ENCODE measurements around the gene CFAP92.
"Not testable (repeated sequence)": the region's sequence is repeated elsewhere in the genome, so short reads cannot be mapped to it uniquely, and the experiment has no call there.

Gene CFAP92

DNA sequence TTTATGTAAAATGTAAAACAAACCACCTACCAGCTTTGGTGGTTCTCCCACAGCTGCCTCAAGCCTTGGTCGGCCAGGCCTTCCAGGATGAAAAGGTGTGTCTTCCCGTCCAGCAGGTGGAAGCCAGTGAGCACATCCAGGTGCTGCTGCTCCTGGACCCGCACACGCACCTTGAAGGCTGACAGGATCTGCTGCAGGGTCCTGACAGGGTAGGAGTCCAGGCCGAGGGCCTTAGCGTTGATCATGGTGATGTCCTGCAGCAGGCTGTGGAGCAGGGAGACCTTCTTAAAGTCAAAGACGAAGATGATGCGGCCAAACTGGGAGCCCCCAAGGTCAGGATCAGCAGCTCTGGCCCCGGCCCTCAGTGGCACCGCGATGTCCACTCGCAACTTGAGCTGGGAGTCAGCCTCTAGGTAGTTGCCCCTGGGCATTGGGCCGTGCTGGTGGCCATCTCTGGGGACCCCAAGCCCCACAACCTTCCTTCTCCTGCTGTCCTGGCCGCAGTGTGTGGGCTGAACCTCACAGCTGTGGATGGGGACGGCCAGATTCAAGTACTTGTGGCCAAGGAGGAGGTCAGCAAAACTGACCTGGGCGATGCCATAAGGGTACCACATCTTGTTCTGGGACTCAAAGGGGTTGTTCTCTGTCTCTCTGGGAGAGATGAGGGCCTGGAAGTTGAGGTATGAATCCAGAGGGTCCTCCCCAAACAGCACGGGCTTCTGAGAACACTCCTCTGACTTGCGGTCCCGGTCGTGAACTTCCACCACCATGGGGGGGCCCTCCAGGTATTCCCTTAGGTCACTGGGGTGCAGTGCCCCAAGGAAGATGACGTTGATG, 48.6 kb downstream of the CFAP92 start:
- in situ Hi-C loops (cut with MboI; ENCODE audit: low sequenced_read_pairs), result no loop called here

DNA sequence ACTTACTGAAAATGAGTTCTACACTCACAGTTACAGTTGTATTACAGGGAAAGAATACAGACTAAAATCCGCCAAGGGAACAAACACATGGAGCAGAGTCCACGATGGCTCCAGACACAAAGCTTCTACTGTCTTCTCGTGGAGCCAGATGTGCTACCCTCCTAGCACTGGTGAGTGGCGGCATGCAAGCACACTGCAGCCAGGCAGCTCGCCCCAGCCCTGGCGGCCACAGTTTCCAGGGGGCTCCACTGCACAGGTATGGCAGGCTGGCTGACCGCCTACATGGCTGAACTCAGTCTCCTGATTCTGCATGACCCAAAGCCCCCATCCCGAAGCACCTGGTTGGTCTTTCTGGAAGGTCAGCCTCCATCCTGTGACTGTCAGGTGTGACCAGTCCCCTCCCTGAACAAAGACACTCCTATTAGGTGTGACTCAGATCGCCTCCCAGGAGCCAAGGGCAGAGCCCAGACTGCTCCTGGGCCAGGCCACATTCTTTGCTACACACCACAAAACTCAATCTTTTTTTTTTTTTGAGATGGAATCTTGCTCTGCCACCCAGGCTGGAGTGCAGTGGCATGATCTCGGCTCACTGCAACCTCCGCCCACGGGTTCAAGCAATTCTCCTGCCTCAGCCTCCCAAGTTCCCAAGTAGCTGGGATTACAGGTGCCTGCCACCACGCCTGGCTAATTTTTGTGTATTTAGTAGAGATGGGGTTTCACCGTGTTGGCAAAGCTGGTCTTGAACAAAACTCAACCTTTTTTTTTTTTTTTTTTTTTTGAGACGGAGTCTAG, 51.5 kb downstream of the CFAP92 start:
- in situ Hi-C loops (cut with MboI; ENCODE audit: low sequenced_read_pairs), result no loop called here

DNA sequence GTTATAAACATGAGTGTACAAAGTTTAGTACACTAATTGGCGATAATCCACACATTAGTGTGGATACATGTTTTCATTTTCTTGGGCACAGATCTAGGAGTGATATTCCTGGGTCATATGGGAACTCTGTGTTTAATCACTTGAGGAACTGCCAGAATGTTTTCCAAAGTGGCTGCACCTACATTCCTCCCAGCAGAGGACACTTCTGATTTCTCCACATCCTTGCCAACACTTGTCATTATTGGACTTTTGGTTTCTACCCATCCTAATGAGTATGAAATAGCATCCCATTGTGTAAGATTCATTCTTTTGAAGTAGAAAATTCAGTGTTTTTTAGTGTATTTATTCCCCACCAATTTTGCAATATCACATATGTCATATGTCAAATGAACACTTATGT, 53.6 kb downstream of the CFAP92 start:
- in situ Hi-C loops (cut with MboI; ENCODE audit: low sequenced_read_pairs), result no loop called here

DNA sequence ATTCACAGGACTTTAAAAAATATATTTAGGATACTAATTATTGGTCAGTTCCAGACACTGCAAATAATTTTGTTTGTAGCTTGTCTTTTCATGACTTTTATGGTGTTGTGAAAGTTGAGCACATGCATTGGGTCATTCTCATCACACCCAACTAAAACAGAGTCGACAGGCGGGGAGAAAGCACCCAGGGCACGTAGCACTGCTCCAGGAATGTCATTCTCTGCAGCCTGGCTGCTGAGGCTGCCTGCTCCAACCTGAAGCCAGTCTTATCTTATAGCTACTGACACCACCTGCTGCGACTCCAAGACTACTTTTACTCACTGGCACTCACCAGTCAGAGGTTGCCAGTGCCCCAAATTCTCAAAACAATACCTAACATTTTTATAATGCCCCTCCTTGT, 57.5 kb downstream of the CFAP92 start:
- in situ Hi-C loops (cut with MboI; ENCODE audit: low sequenced_read_pairs), result no loop called here

DNA sequence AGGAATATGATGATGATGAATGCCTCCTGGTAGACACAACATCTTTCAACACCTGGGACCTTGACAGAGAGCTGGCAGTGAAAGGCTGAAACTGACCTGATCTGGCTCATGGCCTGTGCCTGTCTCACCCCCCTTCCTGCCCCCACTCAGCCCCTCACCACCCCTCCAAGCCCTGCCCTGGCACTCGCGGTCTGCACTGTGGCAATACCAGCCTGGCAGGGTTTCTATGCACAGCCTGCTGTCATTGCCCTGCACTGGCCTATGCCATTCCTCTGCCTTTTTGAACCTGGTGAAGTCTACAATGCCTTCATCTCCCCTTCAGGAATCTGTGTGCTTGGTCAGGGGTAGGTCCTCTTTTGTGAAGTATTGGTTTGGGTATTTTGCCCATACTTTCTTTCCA, 58.0 kb downstream of the CFAP92 start:
- in situ Hi-C loops (cut with MboI; ENCODE audit: low sequenced_read_pairs), result no loop called here

DNA sequence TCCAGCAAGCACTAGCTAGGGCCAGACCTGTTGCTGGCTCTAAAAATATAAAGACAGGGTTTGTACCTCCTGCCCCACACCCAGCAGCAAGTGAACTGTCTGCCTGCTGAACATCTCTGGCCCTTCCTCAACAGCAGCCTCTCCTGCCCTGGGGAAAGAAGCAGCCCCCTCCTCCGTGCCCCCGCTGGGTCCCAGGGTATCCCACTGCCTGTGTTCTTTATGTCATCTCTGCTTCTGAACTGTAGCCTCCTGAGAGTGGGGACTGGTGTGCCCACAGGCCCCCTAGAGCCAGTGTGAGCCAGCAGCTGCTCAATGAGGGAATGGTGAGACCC, 60.0 kb downstream of the CFAP92 start:
- in situ Hi-C loops (cut with MboI; ENCODE audit: low sequenced_read_pairs), result no loop called here

DNA sequence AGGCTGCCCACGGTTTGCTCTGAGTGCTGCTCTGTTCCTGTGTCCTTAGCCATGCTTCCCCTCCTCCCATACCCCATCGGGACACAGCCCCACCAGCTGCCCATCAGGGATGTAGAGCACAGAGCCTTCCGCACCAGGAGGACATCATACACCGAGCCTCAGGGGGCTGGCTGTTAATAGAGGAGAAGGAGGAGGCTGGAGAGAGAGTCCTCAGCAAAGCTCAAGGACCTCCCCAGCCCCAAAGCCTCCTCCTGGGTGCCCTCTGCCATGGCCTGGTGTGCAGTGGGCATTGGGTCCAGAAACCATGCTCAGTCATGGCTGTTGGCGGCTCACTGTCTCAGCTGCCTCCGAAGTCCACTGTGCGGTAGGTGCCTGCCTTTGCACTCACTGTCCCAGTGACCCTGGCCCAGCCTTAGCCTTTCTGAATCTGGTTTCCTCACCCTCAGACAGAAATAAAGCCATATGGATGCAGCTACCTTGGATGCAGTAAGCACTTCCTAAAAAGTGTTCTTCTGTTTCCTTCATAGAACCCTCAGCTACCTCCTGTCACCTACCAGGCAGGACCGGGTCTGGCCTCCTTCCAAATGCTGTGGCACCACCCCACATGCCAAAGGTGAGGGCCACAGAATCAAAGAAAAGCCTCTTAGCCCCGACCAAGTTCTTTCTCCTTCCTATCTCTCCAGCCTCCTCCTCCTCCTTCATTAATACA, 60.5 kb downstream of the CFAP92 start:
- in situ Hi-C loops (cut with MboI; ENCODE audit: low sequenced_read_pairs), result no loop called here

DNA sequence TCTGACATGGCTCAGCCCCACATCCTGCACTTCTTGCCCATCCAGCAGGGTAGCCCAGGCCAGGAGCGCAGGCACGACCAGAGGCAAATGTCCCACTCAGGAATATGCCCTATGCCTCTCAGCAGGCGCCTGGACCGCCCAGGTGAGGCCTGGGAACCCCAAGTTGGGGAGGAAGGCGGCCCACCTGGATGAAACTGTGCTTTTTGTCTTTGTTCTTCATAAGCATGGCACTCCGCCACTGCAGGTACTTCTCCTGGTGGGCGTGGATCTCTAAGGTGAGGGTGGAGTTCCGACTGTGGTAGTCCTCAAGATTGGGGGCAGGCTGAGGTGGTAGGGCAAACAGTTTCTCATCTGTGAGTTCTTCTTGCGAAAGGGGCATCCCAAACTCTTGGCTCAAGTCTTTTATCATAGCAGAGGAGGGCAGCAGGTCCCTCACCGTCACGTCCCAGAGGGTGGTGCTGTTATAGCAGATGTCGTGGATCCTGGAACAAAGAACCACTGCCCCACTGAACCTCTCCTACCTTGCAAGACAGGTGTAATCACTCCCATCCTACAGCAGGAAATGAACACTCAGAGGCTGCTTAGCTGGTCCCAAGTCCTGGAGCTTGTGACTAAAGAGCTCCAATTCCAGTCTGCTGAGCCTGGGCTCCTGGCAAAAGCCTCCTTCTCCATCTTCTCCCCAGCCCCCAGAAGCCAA, 61.2 kb downstream of the CFAP92 start:
- in situ Hi-C loops (cut with MboI; ENCODE audit: low sequenced_read_pairs), result no loop called here

DNA sequence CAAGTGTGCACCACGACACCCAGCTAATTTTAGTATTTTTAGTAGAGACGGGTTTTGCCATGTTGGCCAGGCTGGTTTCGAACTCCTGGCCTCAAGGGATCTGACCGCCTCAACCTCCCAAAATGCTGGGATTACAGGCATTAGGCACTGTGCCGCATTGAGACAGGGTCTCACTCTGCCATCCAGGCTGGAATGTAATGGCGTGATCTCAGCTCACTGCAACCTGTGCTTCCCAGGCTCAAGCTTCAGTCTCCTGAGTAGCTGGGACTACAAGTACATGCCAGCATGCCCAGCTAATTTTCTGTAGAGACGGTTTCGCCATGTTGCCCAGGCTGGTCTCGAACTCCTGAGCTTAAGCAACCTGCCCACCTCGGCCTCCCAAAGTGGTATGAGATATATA, 62.8 kb downstream of the CFAP92 start:
- in situ Hi-C loops (cut with MboI; ENCODE audit: low sequenced_read_pairs), result no loop called here

DNA sequence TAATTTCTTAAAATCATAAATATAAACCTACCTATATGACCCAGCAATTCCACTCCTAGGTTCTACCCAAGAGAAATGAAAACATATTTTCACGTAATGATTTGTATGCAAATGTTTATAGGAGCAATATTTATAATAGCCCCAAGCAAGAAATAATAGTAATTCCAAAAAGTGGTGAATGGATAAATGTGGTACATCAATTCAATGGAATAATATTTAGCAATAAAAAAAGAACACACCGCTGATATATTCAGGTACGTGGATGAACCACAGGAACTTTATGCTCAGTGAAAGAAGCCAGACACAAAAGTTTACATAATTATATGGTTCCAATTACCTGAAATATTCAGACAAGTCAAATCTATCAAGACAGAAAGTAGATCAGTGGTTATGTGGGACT, 64.5 kb downstream of the CFAP92 start:
- in situ Hi-C loops (cut with MboI; ENCODE audit: low sequenced_read_pairs), result no loop called here

DNA sequence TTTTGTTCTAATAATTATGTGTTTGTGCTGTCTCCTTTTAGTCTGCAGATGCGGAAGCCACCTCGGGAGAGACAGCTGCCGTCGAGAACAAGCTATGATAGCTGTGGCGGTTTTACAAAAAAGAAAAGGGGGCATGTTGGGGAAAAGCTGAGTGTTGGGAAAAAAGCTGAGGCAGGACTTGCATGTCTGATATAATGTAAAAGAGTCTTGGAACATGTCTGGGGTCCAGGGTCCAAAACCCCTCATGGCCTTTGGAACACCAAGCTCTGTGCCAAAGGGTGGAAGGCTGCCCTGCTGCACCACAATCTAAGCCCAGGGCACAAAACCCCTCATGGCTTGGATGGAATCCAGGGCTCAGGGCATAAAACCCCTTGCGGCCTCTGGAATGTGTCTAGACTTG, 69.9 kb downstream of the CFAP92 start:
- in situ Hi-C loops (cut with MboI; ENCODE audit: low sequenced_read_pairs), result not testable (repeated sequence)

DNA sequence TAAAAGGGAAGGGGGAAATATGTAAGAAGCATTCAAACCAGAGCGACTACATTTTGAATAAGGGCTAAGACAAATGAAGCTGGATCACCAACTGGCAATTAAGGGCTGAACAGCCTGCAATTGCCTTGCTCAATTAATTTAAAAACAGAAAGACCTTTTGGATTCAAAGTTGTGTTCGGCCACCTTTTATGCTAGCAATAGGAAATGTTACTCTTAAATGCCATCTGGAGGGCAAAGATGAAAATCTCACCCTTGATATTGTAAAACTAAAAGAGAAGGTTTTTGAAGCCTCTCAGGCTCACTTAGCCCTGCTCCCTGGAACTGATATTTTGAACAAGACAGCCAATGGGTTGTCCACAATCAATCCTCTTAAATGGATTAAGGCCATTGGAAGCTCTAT, 70.3 kb downstream of the CFAP92 start:
- in situ Hi-C loops (cut with MboI; ENCODE audit: low sequenced_read_pairs), result no loop called here

DNA sequence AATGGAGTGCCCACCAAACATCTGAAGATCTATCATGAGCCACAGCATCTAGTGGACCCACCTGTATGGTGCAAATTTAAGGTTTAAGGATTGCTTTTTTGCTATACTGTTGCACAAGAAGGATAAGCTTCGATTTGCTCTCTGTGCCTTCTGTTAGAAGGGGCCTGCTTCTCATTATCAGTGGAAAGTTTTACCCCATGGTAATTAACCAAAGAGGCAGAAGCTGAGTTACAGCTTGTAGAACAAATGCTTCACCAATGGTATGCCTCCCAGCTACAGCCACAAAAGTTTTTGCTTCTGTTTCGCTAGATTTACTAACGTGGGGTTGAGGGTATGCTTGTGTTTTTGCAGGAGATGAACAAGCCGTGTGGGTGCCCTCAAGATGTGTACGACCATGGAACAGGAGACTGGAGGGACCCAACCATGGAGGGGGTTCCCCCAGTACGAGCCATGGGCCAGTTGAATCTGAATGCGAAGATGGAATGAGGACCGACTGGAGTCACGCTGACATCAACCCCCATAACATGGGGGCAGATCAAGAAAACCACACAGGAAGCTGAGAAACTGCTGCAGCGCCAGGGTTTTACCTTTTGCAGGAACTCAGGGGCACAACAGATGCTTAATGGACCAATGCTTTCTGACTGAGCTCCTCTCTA, 70.9 kb downstream of the CFAP92 start:
- in situ Hi-C loops (cut with MboI; ENCODE audit: low sequenced_read_pairs), result no loop called here

DNA sequence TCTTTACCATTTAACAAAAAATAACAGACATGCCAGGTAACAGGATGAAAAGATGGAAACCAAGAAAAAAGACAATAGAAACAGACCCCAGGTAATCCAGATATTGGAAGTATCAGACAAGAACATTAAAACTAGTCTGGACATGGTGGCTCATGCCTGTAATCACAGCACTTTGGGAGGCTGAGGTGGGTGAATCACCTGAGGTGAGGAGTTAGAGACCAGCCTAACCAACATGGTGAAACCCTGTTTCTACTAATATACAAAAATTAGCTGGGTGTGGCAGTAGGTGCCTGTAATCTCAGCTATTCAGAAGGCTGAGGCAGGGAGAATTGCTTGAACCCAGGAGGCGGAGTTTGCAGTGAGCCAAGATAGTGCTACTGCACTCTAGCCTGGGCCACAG, 73.9 kb downstream of the CFAP92 start:
- in situ Hi-C loops (cut with MboI; ENCODE audit: low sequenced_read_pairs), result no loop called here

DNA sequence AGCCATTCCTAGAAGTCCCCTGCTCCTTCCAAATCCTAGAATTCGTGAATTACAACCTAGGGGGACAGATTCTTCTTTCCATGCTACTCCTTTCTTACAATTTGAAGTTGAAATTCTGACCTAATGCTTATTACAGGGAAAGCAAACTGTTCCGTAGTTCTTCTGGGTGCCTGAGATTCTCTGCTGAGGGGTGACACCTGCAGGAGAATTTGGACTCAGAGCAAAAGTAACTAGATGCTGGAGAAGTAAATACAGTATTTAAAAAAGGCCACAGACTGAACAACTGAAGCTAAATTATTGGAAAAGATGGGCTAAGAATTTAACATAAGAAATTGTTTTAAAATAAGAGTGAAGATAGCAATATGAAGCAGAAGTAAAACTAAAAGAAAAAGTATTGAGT, 76.6 kb downstream of the CFAP92 start:
- in situ Hi-C loops (cut with MboI; ENCODE audit: low sequenced_read_pairs), result no loop called here

DNA sequence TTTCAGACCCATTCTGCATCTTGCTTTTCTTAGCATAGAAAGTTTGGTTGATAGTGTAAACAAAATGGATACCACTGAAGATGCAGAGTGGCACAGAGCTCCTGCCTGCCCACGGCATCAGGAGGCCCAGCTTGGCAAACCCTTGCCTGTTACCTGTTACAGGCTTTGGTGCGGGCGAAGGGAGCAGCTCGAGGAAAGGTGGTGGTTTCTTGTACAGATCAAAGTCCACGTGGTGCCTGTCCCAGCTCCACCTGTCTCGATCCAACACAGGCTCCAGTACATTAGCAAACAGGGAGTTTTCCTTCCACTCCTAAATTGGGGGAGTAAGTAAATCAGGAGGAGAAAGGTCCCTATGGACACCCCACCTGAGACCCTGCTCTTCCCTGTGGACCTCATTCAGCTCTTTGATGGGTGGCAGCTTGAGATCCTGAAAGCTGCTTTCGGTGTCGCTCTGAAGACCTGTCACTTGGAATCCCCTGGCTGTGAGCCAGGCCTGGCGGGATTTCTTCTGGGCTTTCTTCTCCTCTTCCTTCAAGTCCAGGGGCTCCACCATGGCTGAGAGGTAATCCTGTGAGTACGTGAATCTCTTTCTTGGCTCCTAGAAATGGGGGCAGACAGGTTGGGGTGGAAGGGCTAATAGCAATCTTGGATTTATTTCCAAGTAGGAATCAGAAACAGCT, 78.8 kb downstream of the CFAP92 start:
- in situ Hi-C loops (cut with MboI; ENCODE audit: low sequenced_read_pairs), result no loop called here

DNA sequence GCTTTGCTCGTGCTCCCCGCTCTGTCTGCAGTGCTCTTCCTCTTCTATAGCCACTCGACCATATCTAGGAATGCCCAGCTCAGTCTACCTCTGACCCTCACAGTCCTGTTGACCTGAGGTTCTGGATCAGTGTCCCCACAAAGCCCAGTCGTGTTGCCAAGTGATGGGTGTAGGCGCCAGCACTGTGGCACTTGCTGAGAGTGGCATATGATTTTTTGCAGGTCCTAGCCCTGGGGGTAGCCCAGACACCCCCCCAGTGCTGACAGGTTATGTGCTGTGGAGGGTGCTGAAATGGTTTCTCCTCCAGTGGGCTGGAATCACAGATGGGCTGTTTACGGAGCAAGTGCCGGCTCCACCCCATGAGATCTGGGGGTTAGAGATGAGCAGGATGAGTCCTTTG, 82.0 kb downstream of the CFAP92 start:
- in situ Hi-C loops (cut with MboI; ENCODE audit: low sequenced_read_pairs), result no loop called here

DNA sequence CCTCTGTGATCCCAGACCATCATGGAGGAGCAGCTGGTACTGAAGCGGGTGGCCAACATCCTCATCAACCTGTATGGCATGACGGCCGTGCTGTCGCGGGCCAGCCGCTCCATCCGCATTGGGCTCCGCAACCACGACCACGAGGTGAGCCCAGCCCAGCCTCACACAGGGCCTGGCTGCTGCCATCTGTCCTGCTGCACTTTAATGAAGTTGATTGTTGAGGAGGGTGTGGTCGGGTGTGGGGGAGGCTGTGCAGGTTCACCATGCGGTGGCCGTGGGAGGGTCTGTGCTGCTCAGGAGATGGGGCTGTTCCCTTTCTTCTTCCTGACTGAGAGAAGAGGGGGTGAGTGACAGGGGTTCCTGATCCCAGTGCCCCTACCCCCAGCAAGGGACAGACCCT, 83.9 kb downstream of the CFAP92 start:
- in situ Hi-C loops (cut with MboI; ENCODE audit: low sequenced_read_pairs), result no loop called here

DNA sequence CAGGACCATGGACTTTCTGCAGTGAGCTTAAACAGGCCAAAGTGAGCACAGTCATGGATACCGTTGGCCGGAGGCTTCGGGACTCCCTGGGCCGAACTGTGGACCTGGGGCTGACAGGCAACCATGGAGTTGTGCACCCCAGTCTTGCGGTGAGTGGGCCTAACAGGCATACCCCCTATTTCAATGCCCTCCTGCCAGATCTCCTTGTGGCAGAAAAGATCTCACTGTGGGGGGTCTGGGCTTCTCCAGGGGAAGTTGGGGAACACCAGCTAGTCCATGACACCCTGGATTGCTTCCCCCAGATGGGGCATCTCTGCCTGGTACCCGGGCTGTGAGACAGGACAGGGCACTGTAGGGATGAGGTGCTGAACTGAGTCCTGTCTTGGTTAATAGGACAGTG, 84.9 kb downstream of the CFAP92 start:
- in situ Hi-C loops (cut with MboI; ENCODE audit: low sequenced_read_pairs), result no loop called here
